Measurements from ENCODE around the gene ESRRA. TPM values are rescaled to one million over a fixed set of nuclear protein-coding genes. Genes with fewer than 3 reads are reported as not detected.

The ESRRA gene
- total and polyA plus RNA-seq, 10 of the 15 experiments (the other 5 are each of a cell fraction or from before 2014, with no cell fraction given), result 0.32 to 48.9 (median 12.6) TPM

GRCh38 chr11:64316672-64317324 is 11.5 kb downstream of the ESRRA start (continued):
- no peak for TF ChIP-seq ZBTB4 (CRISPR knock-in tag; IDR thresholded peaks at IDR 0.05)
- no peak for TF ChIP-seq ZBTB33 (IDR thresholded peaks at IDR 0.05)
- TF ChIP-seq ZBTB11 (CRISPR knock-in tag; IDR thresholded peaks at IDR 0.05), result no peak
- no peak for TF ChIP-seq REST (IDR thresholded peaks at IDR 0.05; ENCODE audit: low read depth, low read length)
- TF ChIP-seq CUX1 (IDR thresholded peaks at IDR 0.05; ENCODE audit: insufficient replicate concordance, low read depth, low read length), result no peak
